ENCODE data around the gene POLR3GL. TPM values are rescaled to one million over a fixed set of nuclear protein-coding genes. Genes with fewer than 3 reads are reported as not detected.

The POLR3GL gene
- total and polyA plus RNA-seq, 4 donors, result 9.4 to 34.3 (median 27.3) TPM

- peaks cover 0 to 17% (median 12%) of the 10 kb centered on the region in 4 donors for H3K36me3 ChIP-seq (ENCODE audit: control insufficient read depth in 4 of 4, insufficient read depth in 4 of 4, low read length in 4 of 4)
- peaks cover 0 to 3% (median 0%) of the 10 kb centered on the region in 5 donors for H3K4me1 ChIP-seq (ENCODE audit: control insufficient read depth in 5 of 5, insufficient read depth in 5 of 5, low read length in 5 of 5)
- no peaks in the 10 kb centered on the region for H3K9me3 ChIP-seq (ENCODE audit: control insufficient read depth in 4 of 4, insufficient read depth in 3 of 4, low read length in 3 of 4)
- no peak for TF ChIP-seq CTCF (IDR thresholded peaks at IDR 0.05; ENCODE audit: control extremely low read depth, extremely low read depth)
- H3K4me3 ChIP-seq, result no peak overlapping the region
- ATAC-seq (ENCODE audit: insufficient read depth, low FRiP score) (no peak), DNase-seq (no peak)
- 94 to 96% methylated on average over 4 of the region's 4 CpGs for WGBS, 2 donors
- no peak overlapping the region for H3K27ac ChIP-seq (ENCODE audit: low read depth in 1 of 2, low read length in 1 of 2)
- H3K9ac ChIP-seq (ENCODE audit: insufficient read depth in 1 of 2, low read length in 2 of 2), result no peak overlapping the region
- H3K27me3 ChIP-seq (ENCODE audit: control insufficient read depth in 3 of 3, insufficient read depth in 3 of 3, low read length in 2 of 3), result no peaks in the 10 kb centered on the region
These were observed 18.0 kb upstream of the POLR3GL start for GRCh38 chr1:145946477-145946986.

GRCh38 chr1:145947551-145947950, 16.9 kb upstream of the POLR3GL start:
- peaks cover 0 to 20% (median 13%) of the 10 kb centered on the region in 4 donors for H3K36me3 ChIP-seq (ENCODE audit: control insufficient read depth in 4 of 4, insufficient read depth in 4 of 4, low read length in 4 of 4)
- ATAC-seq (ENCODE audit: insufficient read depth, low FRiP score) (no peak), DNase-seq (peak in 2 of 3 donors; percentile 16 to 54)
- peaks cover 0 to 3% (median 0%) of the 10 kb centered on the region in 5 donors for H3K4me1 ChIP-seq (ENCODE audit: control insufficient read depth in 5 of 5, insufficient read depth in 5 of 5, low read length in 5 of 5)
- TF ChIP-seq CTCF (IDR thresholded peaks at IDR 0.05; ENCODE audit: control extremely low read depth, extremely low read depth), result no peak
- H3K4me3 ChIP-seq, result no peak overlapping the region
- H3K9ac ChIP-seq (ENCODE audit: insufficient read depth in 1 of 2, low read length in 2 of 2), result no peak overlapping the region
- H3K9me3 ChIP-seq (ENCODE audit: control insufficient read depth in 4 of 4, insufficient read depth in 3 of 4, low read length in 3 of 4), result no peaks in the 10 kb centered on the region
- H3K27ac ChIP-seq (ENCODE audit: low read depth in 1 of 2, low read length in 1 of 2), result peak overlapping the region in 1 of 2 donors; percentile 6
- 77 to 87% methylated on average over 4 of the region's 4 CpGs for WGBS, 2 donors
- H3K27me3 ChIP-seq (ENCODE audit: control insufficient read depth in 3 of 3, insufficient read depth in 3 of 3, low read length in 2 of 3), result no peaks in the 10 kb centered on the region

GRCh38 chr1:145949219-145949618, 15.3 kb upstream of the POLR3GL start:
- no peaks in the 10 kb centered on the region for H3K9me3 ChIP-seq (ENCODE audit: control insufficient read depth in 4 of 4, insufficient read depth in 3 of 4, low read length in 3 of 4)
- H3K4me1 ChIP-seq (ENCODE audit: control insufficient read depth in 5 of 5, insufficient read depth in 5 of 5, low read length in 5 of 5), result peaks cover 0 to 4% (median 3%) of the 10 kb centered on the region in 5 donors
- peaks cover 0 to 16% (median 10%) of the 10 kb centered on the region in 4 donors for H3K36me3 ChIP-seq (ENCODE audit: control insufficient read depth in 4 of 4, insufficient read depth in 4 of 4, low read length in 4 of 4)
- H3K27me3 ChIP-seq (ENCODE audit: control insufficient read depth in 3 of 3, insufficient read depth in 3 of 3, low read length in 2 of 3), result no peaks in the 10 kb centered on the region
- no peak overlapping the region for H3K4me3 ChIP-seq
- no peak for TF ChIP-seq CTCF (IDR thresholded peaks at IDR 0.05; ENCODE audit: control extremely low read depth, extremely low read depth)
- no peak overlapping the region for H3K27ac ChIP-seq (ENCODE audit: low read depth in 1 of 2, low read length in 1 of 2)
- ATAC-seq (ENCODE audit: insufficient read depth, low FRiP score), result no peak
- DNase-seq, result no peak
- no peak overlapping the region for H3K9ac ChIP-seq (ENCODE audit: insufficient read depth in 1 of 2, low read length in 2 of 2)
- 92 to 96% methylated on average over 4 of the region's 4 CpGs for whole genome bisulfite sequencing, 2 donors

GRCh38 chr1:145951526-145951925, 13.0 kb upstream of the POLR3GL start:
- no peak for TF ChIP-seq CTCF (IDR thresholded peaks at IDR 0.05; ENCODE audit: control extremely low read depth, extremely low read depth)
- ATAC-seq (ENCODE audit: insufficient read depth, low FRiP score), result no peak
- peak overlapping the region in 1 of 2 donors; percentile 18 for H3K27ac ChIP-seq (ENCODE audit: low read depth in 1 of 2, low read length in 1 of 2)
- H3K4me3 ChIP-seq, result no peak overlapping the region
- no peaks in the 10 kb centered on the region for H3K9me3 ChIP-seq (ENCODE audit: control insufficient read depth in 4 of 4, insufficient read depth in 3 of 4, low read length in 3 of 4)
- DNase-seq, result no peak
- WGBS, 2 donors, result 92 to 100% methylated on average over 1 of the region's 1 CpG
- H3K4me1 ChIP-seq (ENCODE audit: control insufficient read depth in 5 of 5, insufficient read depth in 5 of 5, low read length in 5 of 5), result peaks cover 0 to 26% (median 12%) of the 10 kb centered on the region in 5 donors
- no peak overlapping the region for H3K9ac ChIP-seq (ENCODE audit: insufficient read depth in 1 of 2, low read length in 2 of 2)
- H3K27me3 ChIP-seq (ENCODE audit: control insufficient read depth in 3 of 3, insufficient read depth in 3 of 3, low read length in 2 of 3), result peaks cover 0 to 8% (median 0%) of the 10 kb centered on the region in 3 donors
- H3K36me3 ChIP-seq (ENCODE audit: control insufficient read depth in 4 of 4, insufficient read depth in 4 of 4, low read length in 4 of 4), result peaks cover 0 to 16% (median 9%) of the 10 kb centered on the region in 4 donors
